Activated B cell treated with CpG ODN at 0.5 μM for 24 hours (primary cell): Measurements from ENCODE around the gene GSN. TPM values are rescaled to one million over a fixed set of nuclear protein-coding genes. Genes with fewer than 3 reads are reported as not detected.

ENCODE experiments used
- ATAC-seq: fragments of 200-7000 bp; cut with Tn5 transposase; one replicate; pipeline ENCODE4 v1.10.0; 2021; ENCODE audit warnings: low read depth, mild to moderate bottlenecking, moderate library complexity
- CTCF ChIA-PET: fragments of 350-600 bp; sonication (Branson Sonifier 250); formaldehyde crosslinking; loops from one replicate; lab custom pipeline; 2021; ENCODE audit warnings: antibody characterized with exemption; lab: Charles Lee
- POLR2A ChIA-PET: fragments of 350-600 bp; sonication (Branson Sonifier 250); formaldehyde crosslinking; loops from one replicate; lab custom pipeline; 2021; ENCODE audit warnings: antibody characterized with exemption; lab: Charles Lee
- DNase-seq: peaks from one replicate; pipeline ENCODE4 v3.0.0; 2022
- H3K27ac Mint-ChIP-seq: one replicate; pipeline ENCODE4 v1.8.0; 2020; ENCODE audit warnings: mixed read lengths
- H3K27me3 Mint-ChIP-seq: one replicate; pipeline ENCODE4 v1.8.0; 2021; ENCODE audit warnings: mixed read lengths
- H3K36me3 Mint-ChIP-seq: one replicate; pipeline ENCODE4 v1.8.0; 2021; ENCODE audit warnings: low read depth, mixed read lengths
- H3K4me1 Mint-ChIP-seq: one replicate; pipeline ENCODE4 v1.8.0; 2021; ENCODE audit warnings: mixed read lengths
- H3K4me3 Mint-ChIP-seq: one replicate; pipeline ENCODE4 v1.8.0; 2020; ENCODE audit warnings: mild to moderate bottlenecking, mixed read lengths
- H3K9me3 Mint-ChIP-seq: one replicate; pipeline ENCODE4 v1.8.0; 2020; ENCODE audit warnings: mixed read lengths
- intact Hi-C: fragments of 100-400 bp; cut with micrococcal nuclease; formaldehyde crosslinking; loops from one replicate; pipeline ENCODE4 v1.15.1; 2024
- total RNA-seq: library from RNA; stranded (reverse); gene quantifications from 2 replicates; pipeline ENCODE4 v1.2.3, GENCODE V29; 2022
- TF ChIP-seq, protein P1 (sequence below): fragments of 200-600 bp; IDR thresholded peaks from one replicate; pipeline ENCODE4 v1.8.0; 2022; ENCODE audit warnings: antibody characterized with exemption, mild to moderate bottlenecking

The GSN gene
- total RNA-seq, 1 donor from 2014 or later, result 26.5 TPM

DNA sequence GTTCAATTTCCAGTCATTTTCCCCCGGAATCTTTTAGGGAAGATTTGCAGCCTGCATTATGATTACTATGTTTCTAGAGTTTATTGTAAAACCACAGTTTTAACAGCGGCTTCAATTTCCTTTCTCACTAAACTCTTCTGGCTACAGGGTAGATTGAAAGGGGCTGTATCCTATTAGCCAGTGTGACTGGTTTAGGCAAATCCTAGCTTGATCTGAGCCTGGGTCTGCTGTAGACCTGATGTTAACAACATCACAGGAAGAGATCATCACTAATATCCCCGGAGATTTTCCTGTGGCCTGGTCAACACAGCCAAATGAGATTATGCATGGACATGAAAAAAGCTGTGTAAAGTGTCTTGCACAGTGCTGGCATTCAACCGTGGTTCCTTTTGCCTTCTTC lies 68.7 kb downstream of the GSN start:
- no peak for DNase-seq
- H3K4me1 Mint-ChIP-seq, result peaks cover 12% of the 10 kb centered on the region
- H3K4me3 Mint-ChIP-seq, result no peak overlapping the region
- intact Hi-C loops, result loop anchor here (2.0 kb wide), 1 partner anchor 16 kb away; no protein-coding TSS in a partner anchor
- H3K27ac Mint-ChIP-seq, result no peak overlapping the region
- POLR2A ChIA-PET, result no interaction called here
- H3K9me3 Mint-ChIP-seq, result no peaks in the 10 kb centered on the region
- no peaks in the 10 kb centered on the region for H3K27me3 Mint-ChIP-seq
- TF ChIP-seq, protein P1, sequence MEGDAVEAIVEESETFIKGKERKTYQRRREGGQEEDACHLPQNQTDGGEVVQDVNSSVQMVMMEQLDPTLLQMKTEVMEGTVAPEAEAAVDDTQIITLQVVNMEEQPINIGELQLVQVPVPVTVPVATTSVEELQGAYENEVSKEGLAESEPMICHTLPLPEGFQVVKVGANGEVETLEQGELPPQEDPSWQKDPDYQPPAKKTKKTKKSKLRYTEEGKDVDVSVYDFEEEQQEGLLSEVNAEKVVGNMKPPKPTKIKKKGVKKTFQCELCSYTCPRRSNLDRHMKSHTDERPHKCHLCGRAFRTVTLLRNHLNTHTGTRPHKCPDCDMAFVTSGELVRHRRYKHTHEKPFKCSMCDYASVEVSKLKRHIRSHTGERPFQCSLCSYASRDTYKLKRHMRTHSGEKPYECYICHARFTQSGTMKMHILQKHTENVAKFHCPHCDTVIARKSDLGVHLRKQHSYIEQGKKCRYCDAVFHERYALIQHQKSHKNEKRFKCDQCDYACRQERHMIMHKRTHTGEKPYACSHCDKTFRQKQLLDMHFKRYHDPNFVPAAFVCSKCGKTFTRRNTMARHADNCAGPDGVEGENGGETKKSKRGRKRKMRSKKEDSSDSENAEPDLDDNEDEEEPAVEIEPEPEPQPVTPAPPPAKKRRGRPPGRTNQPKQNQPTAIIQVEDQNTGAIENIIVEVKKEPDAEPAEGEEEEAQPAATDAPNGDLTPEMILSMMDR, result no peak
- no peak for ATAC-seq
- CTCF ChIA-PET, result interaction anchor here (1.4 kb wide), 1 partner anchor 17 kb away, joined by 7 read pairs; no protein-coding TSS in a partner anchor
- H3K36me3 Mint-ChIP-seq, result peaks cover 20% of the 10 kb centered on the region

DNA sequence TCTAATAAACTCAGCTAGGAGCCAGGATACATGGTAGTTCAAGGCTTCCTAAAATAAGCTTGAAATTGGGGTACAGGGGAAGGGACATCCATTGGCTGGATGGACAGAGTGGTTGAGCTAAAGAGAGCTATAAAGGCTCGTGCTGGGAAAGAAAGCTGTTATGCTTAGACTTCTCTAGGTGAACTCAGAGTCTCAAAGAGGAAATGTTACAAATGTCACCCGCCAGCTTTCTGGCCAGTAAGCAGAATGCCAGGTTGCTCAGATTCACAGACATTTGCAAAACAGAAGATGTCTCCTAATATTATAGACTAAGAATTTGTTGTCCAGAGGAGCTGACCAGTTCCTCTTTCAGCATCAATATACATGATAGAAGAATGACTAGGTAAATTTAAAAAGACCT lies 71.5 kb downstream of the GSN start:
- intact Hi-C loops, result no loop called here
- Mint-ChIP-seq H3K27me3 (no peaks in the 10 kb centered on the region), H3K4me3 (no peak overlapping the region), H3K9me3 (no peaks in the 10 kb centered on the region), H3K36me3 (no peaks in the 10 kb centered on the region), H3K27ac (no peak overlapping the region), H3K4me1 (peaks cover 12% of the 10 kb centered on the region)
- no peak for DNase-seq
- ATAC-seq, result no peak
- POLR2A ChIA-PET, result no interaction called here
- CTCF ChIA-PET, result interaction anchor here (1.6 to 1.7 kb wide), 2 partner anchors 19 to 60 kb away, joined by 3 to 9 read pairs; no protein-coding TSS in a partner anchor
- TF ChIP-seq, protein P1, result no peak

DNA sequence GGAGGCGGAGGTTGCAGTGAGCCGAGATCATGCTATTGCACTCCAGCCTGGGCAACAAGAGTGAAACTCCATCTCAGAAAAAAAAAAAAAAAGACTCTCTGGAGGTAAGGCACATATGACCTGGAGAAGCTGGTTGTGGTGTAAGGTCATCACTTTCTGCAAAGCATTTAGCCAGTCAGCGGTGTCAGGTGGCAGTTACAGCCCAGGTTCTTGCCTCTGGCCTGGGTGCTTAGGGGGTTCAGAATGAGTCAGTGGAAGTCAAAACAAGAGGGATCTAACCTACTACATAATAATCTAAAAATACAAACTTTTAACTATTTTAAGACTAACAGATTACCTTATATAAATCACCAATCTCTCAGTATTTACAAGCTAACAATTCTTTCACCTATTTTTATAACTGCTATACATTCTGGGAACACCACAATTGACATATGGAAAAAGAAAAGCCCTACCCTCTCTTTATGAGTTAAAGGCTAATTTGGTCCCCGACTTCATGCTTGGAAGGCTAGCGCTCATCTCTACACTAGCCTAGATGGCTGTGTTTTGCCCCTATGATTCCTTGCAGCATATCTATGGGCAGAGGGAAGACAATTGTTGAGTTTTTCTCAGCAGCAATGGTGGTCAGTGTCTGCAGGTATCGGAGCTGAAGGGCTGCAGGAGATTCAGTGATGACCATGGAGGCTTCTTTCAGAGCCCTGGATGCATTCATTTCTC lies 72.9 kb downstream of the GSN start:
- Mint-ChIP-seq H3K27me3 (no peaks in the 10 kb centered on the region), H3K4me3 (no peak overlapping the region), H3K4me1 (peaks cover 12% of the 10 kb centered on the region), H3K36me3 (no peaks in the 10 kb centered on the region), H3K27ac (no peak overlapping the region), H3K9me3 (no peaks in the 10 kb centered on the region)
- CTCF ChIA-PET, result no interaction called here
- POLR2A ChIA-PET, result no interaction called here
- ATAC-seq, result no peak
- DNase-seq, result no peak
- TF ChIP-seq, protein P1, result no peak
- intact Hi-C loops, result no loop called here

DNA sequence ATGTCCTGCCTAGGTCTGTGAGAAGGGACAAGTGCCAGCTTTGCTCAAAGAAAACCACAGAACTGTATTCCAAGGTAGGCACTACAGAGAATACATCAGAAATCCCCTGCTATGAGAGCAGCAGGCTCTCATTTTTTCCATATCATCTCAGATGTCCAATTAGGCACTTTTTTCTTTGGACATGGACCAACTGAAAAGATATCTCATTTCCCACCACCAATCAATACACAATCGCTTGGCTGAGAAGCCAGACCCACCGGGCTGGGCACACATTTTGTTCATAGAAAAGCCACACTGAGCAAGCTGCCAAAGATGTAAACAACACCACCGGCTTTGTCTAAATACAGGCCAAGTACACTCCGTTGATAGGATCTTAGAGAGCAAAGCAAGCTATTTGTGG lies 76.2 kb downstream of the GSN start:
- intact Hi-C loops, result no loop called here
- CTCF ChIA-PET, result interaction anchor here (0.6 to 1.2 kb wide), 3 partner anchors 24 to 364 kb away, joined by 3 to 5 read pairs (median 3); no protein-coding TSS in a partner anchor
- H3K4me1 Mint-ChIP-seq, result no peaks in the 10 kb centered on the region
- TF ChIP-seq, protein P1, result no peak
- POLR2A ChIA-PET, result no interaction called here
- DNase-seq (no peak), ATAC-seq (no peak)
- no peak overlapping the region for H3K4me3 Mint-ChIP-seq
- H3K9me3 Mint-ChIP-seq, result no peaks in the 10 kb centered on the region
- H3K36me3 Mint-ChIP-seq, result peaks cover 9% of the 10 kb centered on the region
- H3K27me3 Mint-ChIP-seq, result no peaks in the 10 kb centered on the region
- H3K27ac Mint-ChIP-seq, result no peak overlapping the region

DNA sequence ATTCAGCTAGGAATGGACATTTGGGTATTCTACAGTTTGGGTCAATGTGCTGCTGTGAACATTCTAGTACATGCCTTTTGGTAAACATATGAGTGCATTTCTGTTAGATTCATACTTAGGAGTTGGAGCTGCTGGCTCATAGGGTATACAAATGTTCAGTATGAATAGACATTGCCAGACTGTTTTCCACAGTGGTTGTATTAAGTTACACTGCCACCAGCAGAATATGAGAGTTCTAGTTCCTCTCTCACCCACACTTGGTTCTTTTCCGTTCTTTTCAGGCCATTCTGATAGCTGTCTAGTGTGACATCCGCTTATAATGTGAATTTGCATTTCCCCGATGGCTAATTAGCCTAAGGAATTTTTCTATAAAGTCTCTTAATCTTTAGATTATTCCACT lies 77.1 kb downstream of the GSN start:
- H3K4me3 Mint-ChIP-seq, result no peak overlapping the region
- TF ChIP-seq, protein P1, result no peak
- H3K36me3 Mint-ChIP-seq, result peaks cover 9% of the 10 kb centered on the region
- H3K27ac Mint-ChIP-seq, result no peak overlapping the region
- intact Hi-C loops, result no loop called here
- ATAC-seq (no peak), DNase-seq (no peak)
- no peaks in the 10 kb centered on the region for H3K27me3 Mint-ChIP-seq
- ChIA-PET CTCF (interaction anchor here (1.0 kb wide), 1 partner anchor 25 kb away, joined by 3 read pairs; no protein-coding TSS in a partner anchor), POLR2A (no interaction called here)
- no peaks in the 10 kb centered on the region for H3K9me3 Mint-ChIP-seq
- no peaks in the 10 kb centered on the region for H3K4me1 Mint-ChIP-seq
